GM19395 (cell line): ENCODE data around the gene NR6A1.

Experiments
- ATAC-seq: cut with Tn5 transposase; IDR thresholded peaks from one replicate; pipeline ENCODE4 v1.9.1; 2021; ENCODE audit warnings: mild to moderate bottlenecking, moderate library complexity; ENCODE audit not compliant: unreplicated experiment

The NR6A1 gene

GRCh38 chr9:124549016-124549415 is 222.1 kb downstream of the NR6A1 start:
- no peak for ATAC-seq

GRCh38 chr9:124544535-124544934 is 226.6 kb downstream of the NR6A1 start:
- no peak for ATAC-seq

- no peak for ATAC-seq
Measured at GRCh38 chr9:124541824-124542223, 229.3 kb downstream of the NR6A1 start.

GRCh38 chr9:124537926-124538325 is 233.2 kb downstream of the NR6A1 start:
- no peak for ATAC-seq

- no peak for ATAC-seq
Measured at GRCh38 chr9:124535846-124536245, 235.3 kb downstream of the NR6A1 start.

- ATAC-seq, result no peak
Measured at GRCh38 chr9:124532897-124533296, 238.2 kb downstream of the NR6A1 start.

GRCh38 chr9:124531115-124531514 is 240.0 kb downstream of the NR6A1 start:
- ATAC-seq, result no peak

GRCh38 chr9:124530246-124530645 is 240.9 kb downstream of the NR6A1 start:
- no peak for ATAC-seq

- no peak for ATAC-seq
Measured at GRCh38 chr9:124527781-124528180, 243.3 kb downstream of the NR6A1 start.

GRCh38 chr9:124526174-124526573 is 244.9 kb downstream of the NR6A1 start:
- ATAC-seq, result no peak

GRCh38 chr9:124522121-124523098 is 248.7 kb downstream of the NR6A1 start:
- ATAC-seq, result no peak

GRCh38 chr9:124521142-124521541 is 250.0 kb downstream of the NR6A1 start:
- no peak for ATAC-seq

- no peak for ATAC-seq
Measured at GRCh38 chr9:124520206-124520596, 250.9 kb downstream of the NR6A1 start.

- ATAC-seq, result no peak
Measured at GRCh38 chr9:124518116-124518515, 253.0 kb downstream of the NR6A1 start.

GRCh38 chr9:124517600-124517999 is 253.5 kb downstream of the NR6A1 start:
- no peak for ATAC-seq

GRCh38 chr9:124514874-124515273 is 256.2 kb downstream of the NR6A1 start:
- no peak for ATAC-seq

GRCh38 chr9:124514125-124514524 is 257.0 kb downstream of the NR6A1 start:
- ATAC-seq, result no peak

GRCh38 chr9:124513376-124513994 is 257.6 kb downstream of the NR6A1 start:
- no peak for ATAC-seq

- no peak for ATAC-seq
Measured at GRCh38 chr9:124512806-124513204, 258.3 kb downstream of the NR6A1 start.

GRCh38 chr9:124511891-124512805 is 259.0 kb downstream of the NR6A1 start:
- ATAC-seq, result no peak

- ATAC-seq, result no peak
Measured at GRCh38 chr9:124511426-124511840, 259.7 kb downstream of the NR6A1 start.
